Measurements from ENCODE around the gene EXOC4. TPM values are rescaled to one million over a fixed set of nuclear protein-coding genes. Genes with fewer than 3 reads are reported as not detected.

The EXOC4 gene
- total RNA-seq, 2 donors from 2014 or later, result 106 to 115 TPM

- H3K27me3 ChIP-seq (ENCODE audit: control insufficient read depth, insufficient read depth, low read length, poor library complexity, severe bottlenecking), result no peaks in the 10 kb centered on the region
- no peaks in the 10 kb centered on the region for H3K4me1 ChIP-seq (ENCODE audit: control insufficient read depth, insufficient read depth, low read length)
- no peak for DNase-seq
- H3K36me3 ChIP-seq (ENCODE audit: control insufficient read depth, insufficient read depth, low read length), result peaks cover 4% of the 10 kb centered on the region
- Mint-ChIP-seq H3K4me1 (peaks cover 9% of the 10 kb centered on the region), H3K27ac (no peak overlapping the region), H3K9me3 (no peaks in the 10 kb centered on the region), H3K4me3 (no peak overlapping the region), H3K27me3 (ENCODE audit: insufficient read depth) (no peaks in the 10 kb centered on the region), H3K36me3 (ENCODE audit: low read depth) (peaks cover 6% of the 10 kb centered on the region)
- no peak overlapping the region for H3K9ac ChIP-seq (ENCODE audit: extremely low read depth, low read length, poor library complexity, severe bottlenecking)
- TF ChIP-seq CTCF (conservative IDR thresholded peaks at IDR 0.05), result no peak
- H3K9me3 ChIP-seq (ENCODE audit: control insufficient read depth, low read length), result no peaks in the 10 kb centered on the region
- no peak overlapping the region for H3K27ac ChIP-seq (ENCODE audit: low read depth, low read length)
- WGBS, 2 experiments (ENCODE audit: insufficient coverage in 1 of 2, insufficient read length in 1 of 2), result 75 to 84% methylated on average over 2 to 5 of the region's 5 CpGs
- no peak overlapping the region for H3K4me3 ChIP-seq (ENCODE audit: low read length)
Observed at GRCh38 chr7:133629701-133630100, 376.8 kb downstream of the EXOC4 start.

- Mint-ChIP-seq H3K27ac (no peak overlapping the region), H3K9me3 (no peaks in the 10 kb centered on the region), H3K36me3 (ENCODE audit: low read depth) (peaks cover 6% of the 10 kb centered on the region), H3K4me3 (no peak overlapping the region), H3K4me1 (peaks cover 13% of the 10 kb centered on the region), H3K27me3 (ENCODE audit: insufficient read depth) (no peaks in the 10 kb centered on the region)
- DNase-seq, result no peak
- Histone ChIP-seq H3K4me3 (ENCODE audit: low read length) (no peak overlapping the region), H3K36me3 (ENCODE audit: control insufficient read depth, insufficient read depth, low read length) (peaks cover 4% of the 10 kb centered on the region), H3K4me1 (ENCODE audit: control insufficient read depth, insufficient read depth, low read length) (no peaks in the 10 kb centered on the region), H3K27ac (ENCODE audit: low read depth, low read length) (no peak overlapping the region), H3K27me3 (ENCODE audit: control insufficient read depth, insufficient read depth, low read length, poor library complexity, severe bottlenecking) (no peaks in the 10 kb centered on the region), H3K9ac (ENCODE audit: extremely low read depth, low read length, poor library complexity, severe bottlenecking) (no peak overlapping the region), H3K9me3 (ENCODE audit: control insufficient read depth, low read length) (no peaks in the 10 kb centered on the region)
- WGBS, 2 experiments (ENCODE audit: insufficient coverage in 1 of 2, insufficient read length in 1 of 2), result 96% methylated on average over 1 of the region's 2 CpGs; no CpG with 5 or more reads in 1 of the 2 experiments
- TF ChIP-seq CTCF (conservative IDR thresholded peaks at IDR 0.05), result no peak
Observed at GRCh38 chr7:133633055-133633454, 380.2 kb downstream of the EXOC4 start.

GRCh38 chr7:133635541-133635940 lies 382.7 kb downstream of the EXOC4 start:
- Mint-ChIP-seq H3K27me3 (ENCODE audit: insufficient read depth) (no peaks in the 10 kb centered on the region), H3K4me3 (no peak overlapping the region), H3K4me1 (peaks cover 8% of the 10 kb centered on the region), H3K36me3 (ENCODE audit: low read depth) (peaks cover 2% of the 10 kb centered on the region), H3K27ac (no peak overlapping the region), H3K9me3 (no peaks in the 10 kb centered on the region)
- no peaks in the 10 kb centered on the region for H3K4me1 ChIP-seq (ENCODE audit: control insufficient read depth, insufficient read depth, low read length)
- H3K36me3 ChIP-seq (ENCODE audit: control insufficient read depth, insufficient read depth, low read length), result peaks cover 4% of the 10 kb centered on the region
- TF ChIP-seq CTCF (conservative IDR thresholded peaks at IDR 0.05), result no peak
- no peaks in the 10 kb centered on the region for H3K27me3 ChIP-seq (ENCODE audit: control insufficient read depth, insufficient read depth, low read length, poor library complexity, severe bottlenecking)
- H3K9ac ChIP-seq (ENCODE audit: extremely low read depth, low read length, poor library complexity, severe bottlenecking), result no peak overlapping the region
- WGBS, 2 experiments (ENCODE audit: insufficient coverage in 1 of 2, insufficient read length in 1 of 2), result 98 to 100% methylated on average over 1 of the region's 1 CpG
- H3K4me3 ChIP-seq (ENCODE audit: low read length), result no peak overlapping the region
- no peak overlapping the region for H3K27ac ChIP-seq (ENCODE audit: low read depth, low read length)
- no peaks in the 10 kb centered on the region for H3K9me3 ChIP-seq (ENCODE audit: control insufficient read depth, low read length)
- no peak for DNase-seq
